T-helper 22 cell (primary cell): Measurements from ENCODE around the gene PHAX.
"Not testable (repeated sequence)": the region's sequence is repeated elsewhere in the genome, so short reads cannot be mapped to it uniquely, and the experiment has no call there.

ENCODE experiments used
- DNase-seq: peaks from one replicate; pipeline ENCODE4 v3.0.0-alpha.2; 2020; ENCODE audit warnings: low read depth

The PHAX gene

GRCh38 chr5:126600631-126601511, at the start of gene PHAX:
PHAX (plus strand) TSS chr5:126600947; CDS start chr5:126600963, 16 bp downstream.
- DNase-seq = peak; percentile 39

DNA sequence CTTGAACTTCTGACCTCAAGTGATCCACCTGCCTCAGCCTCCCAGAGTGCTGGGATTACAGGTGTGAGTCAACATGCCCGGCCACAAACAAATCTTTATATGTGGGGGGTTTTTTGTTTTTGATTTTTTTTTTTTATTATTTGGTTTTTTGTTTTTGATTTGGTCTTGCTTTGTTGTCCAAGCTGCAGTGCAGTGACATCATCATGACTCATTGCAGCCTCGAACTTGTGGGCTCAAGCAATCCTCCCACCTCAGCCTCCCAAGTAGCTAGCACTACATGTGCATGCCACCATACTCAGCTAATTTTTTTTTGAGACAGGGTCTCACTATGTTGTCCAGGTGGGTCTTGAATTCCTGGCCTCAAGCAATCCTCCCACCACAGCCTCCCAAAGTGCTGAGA, 48.1 kb upstream of the PHAX start:
- DNase-seq = no peak

DNA sequence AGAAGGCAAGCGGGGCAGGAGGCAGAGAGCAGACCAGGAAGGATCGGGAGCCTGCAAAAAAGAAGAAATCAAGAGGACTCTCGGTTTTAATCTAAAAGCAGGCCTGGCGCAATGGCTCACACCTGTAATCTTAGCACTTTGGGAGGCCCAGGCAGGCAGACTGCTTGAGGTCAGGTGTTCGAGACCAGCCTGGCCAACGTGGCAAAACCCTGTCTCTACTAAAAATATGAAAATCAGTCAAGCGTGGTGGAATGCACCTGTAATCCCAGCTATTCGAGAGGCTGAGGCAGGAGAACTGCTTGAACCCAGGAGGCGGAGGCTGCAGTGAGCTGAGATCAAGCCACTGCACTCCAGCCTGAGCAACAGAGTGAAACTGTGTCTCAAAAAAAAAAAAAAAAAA, 45.6 kb upstream of the PHAX start:
- DNase-seq = not testable (repeated sequence)

- DNase-seq = no peak
These were observed 38.8 kb upstream of the PHAX start for GRCh38 chr5:126561908-126562307.

DNA sequence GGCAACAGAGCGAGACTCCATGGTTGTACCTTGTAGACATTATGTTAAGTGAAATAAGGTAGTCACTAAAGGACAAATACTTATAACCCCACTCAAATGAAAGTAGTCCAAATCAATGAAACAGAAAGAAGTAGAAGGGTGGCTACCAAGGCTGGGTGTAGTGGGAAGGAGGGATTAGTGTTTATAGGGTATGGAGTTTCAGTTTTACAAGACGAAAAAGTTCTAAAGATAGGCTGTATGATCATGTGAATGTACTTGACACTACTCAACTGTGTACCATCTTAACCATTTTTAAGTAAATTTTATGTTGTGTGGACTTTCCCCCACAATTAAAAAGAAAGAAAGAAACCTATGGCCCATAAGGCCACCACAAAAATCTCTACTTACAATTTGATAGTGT, 37.9 kb upstream of the PHAX start:
- no peak for DNase-seq

DNA sequence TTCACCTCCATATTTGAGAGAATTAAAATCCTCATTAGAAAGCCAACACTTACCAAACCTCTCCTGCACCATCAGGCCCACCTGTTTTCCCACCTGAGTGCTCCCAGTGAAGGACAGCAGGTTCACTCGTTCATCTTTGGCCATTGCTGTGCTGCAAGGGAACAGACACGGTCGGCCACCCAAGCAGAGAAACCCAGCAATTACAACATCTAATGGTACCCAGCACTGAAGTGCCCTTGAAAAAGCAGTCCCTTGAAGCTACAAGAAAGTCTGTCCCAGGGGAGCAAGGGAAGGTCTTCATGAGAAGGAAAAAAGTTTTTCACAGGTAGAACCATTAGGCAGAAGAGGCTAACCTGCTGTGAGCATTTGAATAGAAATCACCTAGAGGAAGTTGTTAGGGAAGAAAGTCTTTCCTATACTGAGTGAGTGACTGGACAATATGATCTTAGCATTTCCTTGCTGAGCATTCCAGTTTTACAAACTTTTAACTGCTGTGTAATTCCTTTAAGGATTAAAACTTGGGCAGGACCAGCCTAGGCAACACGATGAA, 32.5 kb upstream of the PHAX start:
- DNase-seq = no peak

DNA sequence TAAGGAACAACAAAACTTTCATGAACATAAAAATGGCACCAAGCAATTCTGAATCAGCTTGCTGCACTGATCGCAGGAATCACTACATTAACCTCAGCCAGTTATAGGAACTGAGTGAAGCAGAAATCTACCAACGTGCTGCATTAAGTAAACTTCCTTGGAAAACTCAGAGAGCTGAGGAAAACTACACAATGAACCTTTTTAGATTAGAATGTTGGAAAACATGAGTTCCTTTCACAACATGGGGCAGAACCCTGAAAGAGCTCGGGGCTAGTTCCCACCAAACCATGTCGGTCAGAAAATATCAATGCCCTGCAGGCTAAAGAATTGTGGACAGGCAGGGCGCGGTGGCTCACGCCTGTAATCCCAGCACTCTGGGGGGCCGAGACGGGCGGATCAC, 25.1 kb upstream of the PHAX start:
- DNase-seq = no peak

DNA sequence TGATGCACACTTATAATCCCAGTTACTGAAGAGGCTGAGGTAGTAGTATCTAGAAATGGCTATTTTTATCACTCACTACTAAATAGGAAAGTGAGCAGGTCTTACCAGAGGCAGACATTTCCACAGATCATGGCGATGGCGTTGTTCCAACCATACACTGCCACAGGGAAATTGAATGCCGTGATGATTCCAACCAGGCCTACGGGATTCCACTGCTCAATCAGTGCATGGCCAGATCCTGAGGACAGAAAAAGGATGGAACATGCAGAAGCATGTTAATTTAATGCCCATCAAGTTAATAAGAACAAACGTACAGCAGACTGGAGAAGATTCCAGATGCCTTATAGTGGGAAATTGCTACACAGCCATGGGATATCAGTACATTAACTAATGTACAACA, 23.8 kb upstream of the PHAX start:
- DNase-seq = no peak

DNA sequence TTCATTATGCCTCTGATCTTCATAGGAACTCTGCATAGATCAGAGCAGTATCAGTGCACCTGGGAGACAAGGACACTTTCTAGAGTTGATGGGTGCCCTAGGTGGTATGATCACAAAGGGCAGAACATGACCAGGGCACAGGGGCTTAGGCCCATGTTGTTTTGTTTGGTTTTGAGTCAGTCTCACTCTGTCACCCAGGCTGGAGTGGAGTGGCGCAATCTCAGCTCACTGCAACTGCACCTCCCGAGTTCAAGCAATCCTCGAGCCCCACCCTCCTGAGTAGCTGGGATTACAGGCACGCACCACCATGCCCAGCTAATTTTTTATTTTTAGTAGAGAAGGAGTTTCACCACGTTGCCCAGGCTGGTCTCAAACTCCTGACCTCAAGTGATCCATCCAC, 23.3 kb upstream of the PHAX start:
- DNase-seq = no peak

DNA sequence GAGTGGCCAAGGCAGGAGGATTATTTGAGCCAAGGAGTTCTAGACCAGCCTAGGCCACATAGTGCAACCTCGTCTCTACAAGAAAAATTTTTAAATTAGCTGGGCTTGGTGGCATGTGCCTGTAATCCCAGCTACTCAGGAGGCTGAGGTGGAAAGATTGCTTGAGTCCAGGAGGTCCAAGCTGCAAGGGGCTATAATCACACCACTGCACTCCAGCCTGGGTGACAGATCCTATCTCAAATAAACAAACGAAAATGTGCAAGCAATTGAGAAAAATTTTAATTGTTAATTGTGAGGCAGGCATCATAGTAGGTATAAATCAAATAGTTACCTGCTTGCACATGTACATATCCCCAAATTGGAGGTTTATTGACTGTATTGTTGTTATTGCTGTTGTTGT, 21.0 kb upstream of the PHAX start:
- DNase-seq = no peak

DNA sequence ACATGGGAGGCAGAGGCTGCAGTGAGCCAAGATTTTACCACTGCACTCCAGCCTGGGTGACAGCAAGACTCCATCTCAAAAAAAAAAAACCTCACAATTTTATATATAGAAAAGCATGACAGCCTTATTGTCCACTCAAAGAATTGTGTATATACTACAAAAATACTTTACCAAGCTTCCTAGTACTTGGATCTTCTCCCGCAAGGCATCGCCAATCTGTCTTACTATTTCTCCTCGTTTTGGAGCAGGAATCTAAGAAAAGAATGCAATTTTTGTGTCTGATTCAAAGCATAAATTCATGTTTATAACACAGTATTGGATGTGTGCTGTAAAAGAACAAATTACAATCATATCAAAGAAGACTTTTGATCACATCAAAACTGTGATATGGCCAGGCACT, 17.0 kb upstream of the PHAX start:
- no peak for DNase-seq

DNA sequence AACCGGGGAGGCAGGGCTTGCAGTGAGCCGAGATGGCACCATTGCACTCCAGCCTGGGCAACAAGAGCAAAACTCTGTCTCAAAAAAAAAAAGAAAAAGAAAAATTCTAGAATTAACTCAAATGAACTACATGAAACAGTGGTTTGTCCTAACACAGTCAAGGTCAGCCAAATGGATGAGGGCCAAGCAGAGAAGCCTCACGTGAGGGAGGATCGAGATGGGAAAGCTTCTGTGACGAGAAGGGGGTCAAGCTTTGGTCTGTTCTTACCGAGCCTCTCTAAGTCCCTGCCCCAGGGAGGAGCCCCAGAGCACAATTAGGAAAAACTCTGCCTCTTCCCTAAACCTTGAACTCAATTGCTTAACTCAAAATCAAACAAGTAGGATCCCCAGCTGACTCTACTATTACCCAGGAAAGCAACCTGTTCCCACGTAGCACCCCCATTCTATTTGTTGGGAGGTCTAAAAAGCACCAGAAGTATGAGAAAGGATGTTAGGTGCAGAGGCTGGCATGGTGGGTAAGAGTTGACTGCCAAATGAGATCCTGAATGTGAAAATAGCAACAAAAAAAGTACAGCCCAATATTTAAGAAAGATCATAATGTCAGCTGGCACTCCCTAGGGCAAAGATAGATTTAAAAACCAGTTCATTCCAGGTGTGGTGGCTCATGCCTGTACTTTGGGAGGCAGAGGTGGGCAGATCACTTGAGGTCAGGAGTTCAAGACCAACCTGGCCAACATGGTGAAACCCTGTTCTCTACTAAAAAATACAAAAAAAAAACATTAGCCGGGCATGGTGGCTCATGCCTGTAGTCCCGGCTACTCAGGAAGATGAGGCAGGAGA, 13.0 kb upstream of the PHAX start:
- no peak for DNase-seq

DNA sequence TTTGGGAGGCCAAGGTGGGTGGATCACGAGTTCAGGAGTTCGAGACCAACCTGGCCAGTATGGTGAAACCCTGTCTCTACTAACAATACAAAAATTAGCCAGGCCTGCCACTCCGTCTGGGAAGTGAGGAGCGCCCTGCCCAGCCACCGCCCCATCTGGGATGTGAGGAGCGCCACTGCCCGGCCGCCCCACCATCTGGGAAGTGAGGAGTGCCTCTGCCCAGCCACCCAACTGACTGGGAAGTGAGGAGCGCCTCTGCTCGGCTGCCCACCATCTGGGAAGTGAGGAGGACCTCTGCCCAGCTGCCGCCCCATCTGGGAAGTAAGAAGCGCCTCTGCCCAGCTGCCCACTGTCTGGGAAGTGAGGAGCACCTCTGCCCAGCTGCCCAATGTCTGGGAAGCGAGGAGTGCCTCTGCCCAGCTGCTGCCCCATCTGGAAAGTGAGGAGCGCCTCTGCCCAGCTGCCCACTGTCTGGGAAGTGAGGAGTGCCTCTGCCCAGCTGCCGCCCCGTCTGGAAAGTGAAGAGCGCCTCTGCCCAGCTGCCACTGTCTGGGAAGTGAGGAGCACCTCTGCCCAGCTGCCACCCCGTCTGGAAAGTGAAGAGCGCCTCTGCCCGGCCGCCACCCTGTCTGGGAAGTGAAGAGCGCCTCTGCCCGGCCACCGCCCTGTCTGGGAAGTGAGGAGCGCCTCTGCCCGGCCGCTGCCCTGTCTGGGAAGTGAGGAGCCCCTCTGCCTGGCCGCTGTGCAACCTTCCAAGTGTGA, 11.0 kb upstream of the PHAX start:
- no peak for DNase-seq

- DNase-seq = no peak
These were observed 9.2 kb upstream of the PHAX start for GRCh38 chr5:126591549-126591948.

GRCh38 chr5:126594748-126595485, 5.8 kb upstream of the PHAX start, which contains the start of gene ALDH7A1:
ALDH7A1 (minus strand) TSS chr5:126595219; CDS start chr5:126595198, 21 bp downstream.
- DNase-seq = no peak

DNA sequence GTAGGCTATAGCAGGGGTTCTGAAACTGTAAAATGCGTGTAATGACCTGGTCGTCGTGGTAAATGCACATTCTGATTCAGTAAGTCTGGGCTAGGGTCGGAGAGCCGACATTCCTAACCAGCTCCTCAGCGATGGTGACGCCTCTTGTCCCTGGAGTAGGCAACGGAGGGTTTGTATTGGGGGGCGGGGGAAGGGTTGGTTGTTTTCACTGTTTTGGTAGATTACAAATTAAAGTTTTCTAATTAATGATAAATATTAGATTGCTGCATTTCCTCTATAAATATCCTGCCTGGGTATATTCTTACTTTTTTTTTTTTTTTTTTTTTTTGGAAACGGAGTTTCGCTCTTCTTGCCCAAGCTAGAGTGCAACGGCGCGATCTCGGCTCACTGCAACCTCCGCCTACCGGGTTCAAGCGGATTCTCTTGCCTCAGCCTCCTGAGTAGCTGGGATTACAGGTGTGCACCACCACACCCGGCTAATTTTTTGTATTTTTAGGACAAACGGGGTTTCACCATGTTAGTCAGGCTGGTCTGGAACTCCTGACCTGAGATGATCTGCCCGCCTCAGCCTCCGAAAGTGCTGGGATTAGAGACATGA, 5.2 kb upstream of the PHAX start:
- no peak for DNase-seq

GRCh38 chr5:126597156-126597555, 3.6 kb upstream of the PHAX start:
- DNase-seq = no peak

GRCh38 chr5:126599499-126599898, 1.2 kb upstream of the PHAX start:
- DNase-seq = no peak

DNA sequence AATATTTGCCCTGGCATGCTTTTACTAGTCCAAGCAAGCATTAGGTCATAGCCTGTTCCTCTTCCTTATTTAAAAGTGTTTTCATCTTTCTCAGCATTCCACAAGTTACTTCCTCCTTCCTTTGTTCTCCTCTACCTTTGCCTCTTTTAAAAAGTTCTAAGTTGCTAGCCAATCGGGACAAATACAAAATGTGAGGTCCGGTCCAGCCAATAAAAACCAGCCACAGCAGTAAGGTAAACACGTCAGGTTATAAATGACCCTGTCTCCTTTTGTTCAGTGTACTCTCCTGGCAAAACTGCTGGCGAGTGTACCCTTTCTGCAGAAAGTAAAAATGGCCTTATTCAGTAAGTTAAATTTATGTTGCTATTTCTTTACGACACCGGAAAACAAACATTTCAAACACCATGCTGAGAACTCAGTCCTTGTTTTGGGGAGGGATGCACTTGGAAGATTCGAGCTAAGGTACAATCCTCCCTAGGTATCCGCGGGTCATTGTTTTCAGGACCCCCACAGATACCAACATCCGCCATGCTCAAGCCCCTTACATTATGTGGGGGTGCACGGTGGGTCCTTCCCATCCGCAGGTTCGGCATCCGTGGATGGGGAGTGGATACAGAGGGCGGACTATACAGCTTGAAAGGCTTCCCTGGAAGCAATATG, 646 bp upstream of the PHAX start:
- not testable (repeated sequence) for DNase-seq

GRCh38 chr5:126603402-126603991, 2.8 kb downstream of the PHAX start:
- no peak for DNase-seq
